Measurements from ENCODE around the gene C4BPA.

The C4BPA gene

GRCh38 chr1:207164086-207164485 lies 60.1 kb downstream of the C4BPA start:
- TF ChIP-seq ARNTL (CRISPR knock-in tag; IDR thresholded peaks at IDR 0.05; ENCODE audit: borderline replicate concordance, low read depth) (no peak), TOX (CRISPR knock-in tag; IDR thresholded peaks at IDR 0.05; ENCODE audit: borderline replicate concordance) (no peak), ZC3H10 (CRISPR knock-in tag; IDR thresholded peaks at IDR 0.05) (no peak)
- no peak for ATAC-seq

GRCh38 chr1:207172321-207172720 lies 68.3 kb downstream of the C4BPA start:
- ATAC-seq = no peak
- no peak for TF ChIP-seq GLIS3 (CRISPR knock-in tag; IDR thresholded peaks at IDR 0.05)
- no peak for TF ChIP-seq ZNF8 (CRISPR knock-in tag; IDR thresholded peaks at IDR 0.05)
- no peak for TF ChIP-seq RARB (CRISPR knock-in tag; IDR thresholded peaks at IDR 0.05)
- TF ChIP-seq, protein P1, sequence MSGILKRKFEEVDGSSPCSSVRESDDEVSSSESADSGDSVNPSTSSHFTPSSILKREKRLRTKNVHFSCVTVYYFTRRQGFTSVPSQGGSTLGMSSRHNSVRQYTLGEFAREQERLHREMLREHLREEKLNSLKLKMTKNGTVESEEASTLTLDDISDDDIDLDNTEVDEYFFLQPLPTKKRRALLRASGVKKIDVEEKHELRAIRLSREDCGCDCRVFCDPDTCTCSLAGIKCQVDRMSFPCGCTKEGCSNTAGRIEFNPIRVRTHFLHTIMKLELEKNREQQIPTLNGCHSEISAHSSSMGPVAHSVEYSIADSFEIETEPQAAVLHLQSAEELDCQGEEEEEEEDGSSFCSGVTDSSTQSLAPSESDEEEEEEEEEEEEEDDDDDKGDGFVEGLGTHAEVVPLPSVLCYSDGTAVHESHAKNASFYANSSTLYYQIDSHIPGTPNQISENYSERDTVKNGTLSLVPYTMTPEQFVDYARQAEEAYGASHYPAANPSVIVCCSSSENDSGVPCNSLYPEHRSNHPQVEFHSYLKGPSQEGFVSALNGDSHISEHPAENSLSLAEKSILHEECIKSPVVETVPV (CRISPR knock-in tag; IDR thresholded peaks at IDR 0.05) = no peak
- TF ChIP-seq PATZ1 (CRISPR knock-in tag; IDR thresholded peaks at IDR 0.05; ENCODE audit: borderline replicate concordance) = no peak
- TF ChIP-seq CSDC2 (CRISPR knock-in tag; IDR thresholded peaks at IDR 0.05) = no peak
- no peak for TF ChIP-seq SNAI2 (CRISPR knock-in tag; IDR thresholded peaks at IDR 0.05)
- TF ChIP-seq, protein P2, sequence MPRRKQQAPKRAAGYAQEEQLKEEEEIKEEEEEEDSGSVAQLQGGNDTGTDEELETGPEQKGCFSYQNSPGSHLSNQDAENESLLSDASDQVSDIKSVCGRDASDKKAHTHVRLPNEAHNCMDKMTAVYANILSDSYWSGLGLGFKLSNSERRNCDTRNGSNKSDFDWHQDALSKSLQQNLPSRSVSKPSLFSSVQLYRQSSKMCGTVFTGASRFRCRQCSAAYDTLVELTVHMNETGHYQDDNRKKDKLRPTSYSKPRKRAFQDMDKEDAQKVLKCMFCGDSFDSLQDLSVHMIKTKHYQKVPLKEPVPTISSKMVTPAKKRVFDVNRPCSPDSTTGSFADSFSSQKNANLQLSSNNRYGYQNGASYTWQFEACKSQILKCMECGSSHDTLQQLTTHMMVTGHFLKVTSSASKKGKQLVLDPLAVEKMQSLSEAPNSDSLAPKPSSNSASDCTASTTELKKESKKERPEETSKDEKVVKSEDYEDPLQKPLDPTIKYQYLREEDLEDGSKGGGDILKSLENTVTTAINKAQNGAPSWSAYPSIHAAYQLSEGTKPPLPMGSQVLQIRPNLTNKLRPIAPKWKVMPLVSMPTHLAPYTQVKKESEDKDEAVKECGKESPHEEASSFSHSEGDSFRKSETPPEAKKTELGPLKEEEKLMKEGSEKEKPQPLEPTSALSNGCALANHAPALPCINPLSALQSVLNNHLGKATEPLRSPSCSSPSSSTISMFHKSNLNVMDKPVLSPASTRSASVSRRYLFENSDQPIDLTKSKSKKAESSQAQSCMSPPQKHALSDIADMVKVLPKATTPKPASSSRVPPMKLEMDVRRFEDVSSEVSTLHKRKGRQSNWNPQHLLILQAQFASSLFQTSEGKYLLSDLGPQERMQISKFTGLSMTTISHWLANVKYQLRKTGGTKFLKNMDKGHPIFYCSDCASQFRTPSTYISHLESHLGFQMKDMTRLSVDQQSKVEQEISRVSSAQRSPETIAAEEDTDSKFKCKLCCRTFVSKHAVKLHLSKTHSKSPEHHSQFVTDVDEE (CRISPR knock-in tag; IDR thresholded peaks at IDR 0.05) = no peak
- TF ChIP-seq BACH2 (CRISPR knock-in tag; IDR thresholded peaks at IDR 0.05; ENCODE audit: borderline replicate concordance) = no peak
- TF ChIP-seq TOX (CRISPR knock-in tag; IDR thresholded peaks at IDR 0.05; ENCODE audit: borderline replicate concordance) = no peak
- TF ChIP-seq, protein P3, sequence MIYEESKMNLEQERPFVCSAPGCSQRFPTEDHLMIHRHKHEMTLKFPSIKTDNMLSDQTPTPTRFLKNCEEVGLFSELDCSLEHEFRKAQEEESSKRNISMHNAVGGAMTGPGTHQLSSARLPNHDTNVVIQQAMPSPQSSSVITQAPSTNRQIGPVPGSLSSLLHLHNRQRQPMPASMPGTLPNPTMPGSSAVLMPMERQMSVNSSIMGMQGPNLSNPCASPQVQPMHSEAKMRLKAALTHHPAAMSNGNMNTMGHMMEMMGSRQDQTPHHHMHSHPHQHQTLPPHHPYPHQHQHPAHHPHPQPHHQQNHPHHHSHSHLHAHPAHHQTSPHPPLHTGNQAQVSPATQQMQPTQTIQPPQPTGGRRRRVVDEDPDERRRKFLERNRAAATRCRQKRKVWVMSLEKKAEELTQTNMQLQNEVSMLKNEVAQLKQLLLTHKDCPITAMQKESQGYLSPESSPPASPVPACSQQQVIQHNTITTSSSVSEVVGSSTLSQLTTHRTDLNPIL (CRISPR knock-in tag; IDR thresholded peaks at IDR 0.05; ENCODE audit: low read depth) = no peak
- no peak for TF ChIP-seq ESRRG (CRISPR knock-in tag; IDR thresholded peaks at IDR 0.05)
- no peak for TF ChIP-seq ARNTL (CRISPR knock-in tag; IDR thresholded peaks at IDR 0.05; ENCODE audit: borderline replicate concordance, low read depth)
- no peak for TF ChIP-seq ZNF70 (CRISPR knock-in tag; IDR thresholded peaks at IDR 0.05)
- TF ChIP-seq ZFP3 (CRISPR knock-in tag; IDR thresholded peaks at IDR 0.05) = no peak

- TF ChIP-seq TOX (CRISPR knock-in tag; IDR thresholded peaks at IDR 0.05; ENCODE audit: borderline replicate concordance) (no peak), ESRRG (CRISPR knock-in tag; IDR thresholded peaks at IDR 0.05) (no peak), ISL1 (CRISPR knock-in tag; IDR thresholded peaks at IDR 0.05) (no peak), ZFP3 (CRISPR knock-in tag; IDR thresholded peaks at IDR 0.05) (no peak), ZC3H10 (CRISPR knock-in tag; IDR thresholded peaks at IDR 0.05) (no peak), TCF4 (CRISPR knock-in tag; IDR thresholded peaks at IDR 0.05; ENCODE audit: borderline replicate concordance) (no peak)
- no peak for ATAC-seq
Measured at GRCh38 chr1:207172885-207173284, 68.9 kb downstream of the C4BPA start.

DNA sequence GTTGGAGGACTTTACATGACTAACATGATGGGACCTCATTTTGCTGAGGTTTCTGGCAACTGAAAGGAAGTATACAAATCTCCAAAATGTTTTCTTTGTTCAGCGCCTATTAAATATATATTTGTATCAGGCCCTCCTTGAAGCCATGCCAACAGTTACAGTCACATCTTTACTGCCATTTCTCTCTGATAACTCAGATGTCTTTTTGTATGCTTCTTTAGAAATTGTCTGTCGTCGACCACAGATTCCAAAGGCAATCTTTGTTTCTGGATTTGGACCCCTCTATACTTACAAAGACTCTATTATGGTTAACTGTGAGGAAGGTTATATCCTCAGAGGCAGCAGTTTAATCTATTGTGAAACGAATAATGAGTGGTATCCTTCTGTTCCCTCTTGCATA lies 69.4 kb downstream of the C4BPA start:
- no peak for ATAC-seq
- no peak for TF ChIP-seq TCF4 (CRISPR knock-in tag; IDR thresholded peaks at IDR 0.05; ENCODE audit: borderline replicate concordance)
- TF ChIP-seq ARNTL (CRISPR knock-in tag; IDR thresholded peaks at IDR 0.05; ENCODE audit: borderline replicate concordance, low read depth) = no peak
- no peak for TF ChIP-seq SNAI2 (CRISPR knock-in tag; IDR thresholded peaks at IDR 0.05)
- TF ChIP-seq ZFP3 (CRISPR knock-in tag; IDR thresholded peaks at IDR 0.05) = no peak
- TF ChIP-seq ZC3H10 (CRISPR knock-in tag; IDR thresholded peaks at IDR 0.05) = no peak
- no peak for TF ChIP-seq ISL1 (CRISPR knock-in tag; IDR thresholded peaks at IDR 0.05)
- no peak for TF ChIP-seq ZNF8 (CRISPR knock-in tag; IDR thresholded peaks at IDR 0.05)
- TF ChIP-seq PATZ1 (CRISPR knock-in tag; IDR thresholded peaks at IDR 0.05; ENCODE audit: borderline replicate concordance) = no peak
- no peak for TF ChIP-seq POU6F1 (CRISPR knock-in tag; IDR thresholded peaks at IDR 0.05; ENCODE audit: borderline replicate concordance, low read depth)
- TF ChIP-seq TOX (CRISPR knock-in tag; IDR thresholded peaks at IDR 0.05; ENCODE audit: borderline replicate concordance) = no peak
- no peak for TF ChIP-seq PPARA (CRISPR knock-in tag; IDR thresholded peaks at IDR 0.05; ENCODE audit: borderline replicate concordance)
- no peak for TF ChIP-seq OSR1 (CRISPR knock-in tag; IDR thresholded peaks at IDR 0.05)
- TF ChIP-seq, protein P3 (CRISPR knock-in tag; IDR thresholded peaks at IDR 0.05; ENCODE audit: low read depth) = no peak
